NCI-H2107 treated with DMSO at 0.1 percent for 48 hours (cell line): Measurements from ENCODE around the gene PITPNC1.
"Not testable (repeated sequence)": the region's sequence is repeated elsewhere in the genome, so short reads cannot be mapped to it uniquely, and the experiment has no call there.

Source experiments
- DNase-seq: peaks from one replicate; lab custom pipeline; 2025; ENCODE audit not compliant: unreplicated experiment; lab: John Stamatoyannopoulos, UW

PITPNC1 gene

DNA sequence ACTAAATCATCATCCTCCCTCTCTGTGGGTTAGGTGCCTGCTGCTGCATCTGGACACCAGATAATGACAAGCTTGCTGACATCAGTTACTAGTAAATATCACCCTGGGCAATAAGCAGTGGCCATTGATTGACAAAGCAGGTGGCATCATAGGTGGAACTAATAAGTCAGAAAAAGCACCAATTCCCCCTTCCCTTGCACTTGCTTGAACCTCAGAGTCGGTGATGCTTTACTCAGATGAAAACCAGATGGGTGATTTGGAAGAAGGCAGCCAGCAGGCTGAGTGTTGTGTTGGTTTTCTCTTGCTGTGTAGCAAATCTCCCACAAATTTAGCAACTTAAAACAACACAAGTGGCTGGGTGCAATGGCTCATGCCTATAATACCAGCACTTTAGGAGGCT lies 193.7 kb downstream of the PITPNC1 start:
- DNase-seq, result no peak

DNA sequence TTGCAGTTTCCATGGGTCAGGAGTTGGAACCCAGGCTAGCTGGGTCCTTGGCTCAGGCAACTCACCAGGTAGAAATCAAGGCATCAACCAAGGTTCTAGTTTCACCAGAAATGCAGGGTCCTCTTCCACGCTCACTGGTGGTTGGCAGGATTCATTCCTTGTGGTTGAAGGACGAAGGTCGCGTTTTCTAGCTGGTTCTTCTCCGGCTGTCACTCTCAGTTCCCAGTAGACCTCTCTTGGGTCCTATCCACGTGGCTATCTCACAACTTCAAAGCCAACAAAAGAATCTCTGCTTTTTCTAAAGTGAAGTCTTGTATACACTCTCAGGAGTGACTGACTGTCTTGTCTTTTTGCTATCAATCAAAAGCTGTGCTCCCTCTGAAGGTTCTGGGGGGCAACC lies 194.4 kb downstream of the PITPNC1 start:
- no peak for DNase-seq

DNA sequence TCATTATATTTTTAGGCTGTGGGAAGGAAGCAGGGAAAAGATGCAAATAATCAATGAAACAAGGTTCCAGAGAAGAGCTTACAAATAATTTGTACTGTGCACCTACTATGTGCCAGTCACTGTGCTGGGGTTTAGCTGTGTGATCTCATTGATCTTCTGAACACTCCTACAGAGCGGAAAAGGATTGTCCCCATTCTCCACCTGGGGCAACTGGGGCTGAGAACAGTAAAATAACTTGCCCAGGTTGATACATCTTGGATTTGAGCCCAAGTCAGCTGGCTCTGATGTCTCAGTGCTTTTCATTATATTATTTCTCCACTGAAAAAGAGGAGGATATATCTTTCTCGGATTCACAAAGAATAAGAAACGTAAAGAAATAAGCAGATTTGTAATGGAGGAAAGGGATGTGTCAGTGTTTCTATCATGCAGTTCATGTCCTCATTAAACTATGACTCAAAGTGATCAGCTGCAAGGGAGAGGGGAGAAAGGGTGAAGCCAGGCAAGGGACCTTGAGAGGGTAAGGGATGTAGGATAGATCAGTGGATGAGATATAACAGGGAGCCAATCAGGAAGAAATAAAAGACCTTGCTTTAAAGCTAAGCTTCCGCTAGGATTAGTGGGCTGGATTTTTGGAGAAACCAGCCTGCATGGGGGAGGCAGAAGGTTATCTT lies 197.0 kb downstream of the PITPNC1 start:
- DNase-seq, result no peak

DNA sequence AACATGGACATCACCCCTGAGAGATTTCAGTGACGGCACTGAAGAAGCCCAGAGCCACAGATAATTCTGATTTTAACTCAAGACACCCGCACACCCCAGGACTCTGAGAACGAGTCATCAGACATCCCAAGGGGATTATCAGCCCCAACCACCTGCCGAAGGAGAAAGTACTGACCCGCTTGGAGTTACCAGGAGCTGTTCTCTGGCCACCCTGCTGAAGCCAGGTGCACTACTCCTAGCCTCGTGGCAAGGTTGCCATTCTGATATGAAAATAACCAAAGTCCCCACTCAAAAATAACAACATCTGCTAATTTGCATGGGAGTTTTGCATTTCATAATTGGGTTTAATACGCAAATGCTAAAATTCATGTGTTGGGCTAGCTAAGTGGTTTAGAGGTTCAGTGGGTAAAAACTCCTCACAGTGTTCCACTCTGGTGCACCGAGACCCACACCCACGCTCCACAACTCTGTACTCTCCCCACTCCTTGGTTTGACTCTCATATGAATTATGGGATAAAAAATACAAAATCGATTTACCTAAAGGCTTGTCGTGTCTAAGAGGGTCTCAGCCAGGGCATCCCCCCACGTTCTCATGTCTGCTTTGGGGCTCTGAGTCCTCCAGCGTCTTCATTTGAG lies 197.7 kb downstream of the PITPNC1 start:
- DNase-seq, result no peak

DNA sequence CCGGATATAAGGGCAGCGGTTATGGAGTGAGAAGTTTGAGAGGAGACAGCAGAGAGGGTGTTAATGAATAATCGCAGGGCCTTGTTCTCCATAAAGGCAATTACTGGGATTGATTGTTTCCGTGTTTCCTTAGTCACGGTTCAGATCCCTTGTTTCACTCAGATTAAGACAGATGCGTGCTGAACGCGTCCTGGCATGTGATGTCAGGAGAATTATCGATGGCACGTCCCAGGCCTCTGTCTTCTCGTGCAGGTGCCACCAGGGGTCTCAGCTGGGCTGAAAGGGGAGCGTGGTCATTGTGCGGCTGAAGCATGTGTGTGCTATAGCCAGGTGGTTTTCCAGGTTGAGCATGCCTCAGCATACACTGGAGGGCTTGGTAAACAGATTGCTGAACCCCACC lies 198.2 kb downstream of the PITPNC1 start:
- DNase-seq, result peak; percentile 55

DNA sequence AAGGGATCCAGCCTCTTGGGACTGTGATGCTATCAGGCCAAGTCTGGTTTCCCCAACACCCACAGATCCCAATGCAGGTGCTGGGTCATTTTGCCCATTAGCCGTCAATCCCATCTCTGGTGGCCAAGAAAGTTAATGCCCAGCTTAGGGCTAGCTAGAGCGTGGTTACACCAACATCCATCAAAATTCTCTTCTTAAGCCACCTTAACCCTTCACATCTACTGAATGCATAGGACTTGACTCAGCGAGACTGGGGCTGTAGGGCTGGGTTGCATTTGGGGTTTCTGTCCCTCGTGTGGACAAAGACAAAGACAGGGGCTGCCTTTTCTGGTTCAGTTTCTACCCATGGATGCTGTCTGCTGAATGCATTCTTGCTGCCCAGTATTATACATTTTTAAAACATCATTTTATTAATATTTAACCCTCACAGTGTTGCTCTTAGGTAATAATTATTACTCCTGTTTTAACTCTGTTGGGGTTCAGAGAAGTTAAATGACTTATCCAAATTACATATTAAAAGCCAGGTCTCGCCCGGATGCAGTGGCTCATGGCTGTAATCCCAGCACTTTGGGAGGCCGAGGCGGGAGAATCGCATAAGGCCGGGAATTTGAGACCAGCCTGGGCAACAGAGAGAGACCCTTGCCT lies 199.5 kb downstream of the PITPNC1 start:
- no peak for DNase-seq

DNA sequence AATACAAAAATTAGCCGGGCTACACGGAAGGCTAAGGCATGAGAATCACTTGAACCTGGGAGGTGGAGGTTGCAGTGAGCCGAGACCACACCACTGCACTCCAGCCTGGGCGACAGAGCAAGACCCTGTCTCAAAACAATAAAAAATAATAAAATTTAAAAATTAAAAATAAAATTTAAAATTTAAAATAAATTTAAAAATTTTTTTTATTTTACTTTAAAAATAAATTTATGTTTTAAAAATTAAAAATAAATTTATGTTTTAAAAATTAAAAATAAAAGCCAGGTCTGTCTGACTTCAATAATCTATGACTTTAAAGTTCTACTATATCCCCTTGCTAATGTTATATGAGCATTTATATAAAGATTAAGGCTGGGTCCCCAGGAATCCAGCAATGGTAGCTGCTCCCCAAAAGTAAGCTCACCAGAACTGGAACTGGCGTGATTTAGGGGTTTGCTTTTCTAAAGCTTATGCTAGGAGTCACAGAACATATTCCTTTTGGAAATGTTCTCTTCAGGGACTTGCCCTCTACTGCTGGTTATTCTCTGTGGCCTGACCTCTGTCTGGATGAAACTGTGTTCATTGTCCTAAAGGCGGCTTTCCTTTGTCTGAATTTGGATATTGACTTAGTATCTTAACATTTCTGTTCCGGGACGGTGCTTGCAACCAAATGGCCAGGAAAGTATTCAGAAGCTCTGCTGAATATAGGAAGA lies 200.5 kb downstream of the PITPNC1 start:
- DNase-seq, result no peak

DNA sequence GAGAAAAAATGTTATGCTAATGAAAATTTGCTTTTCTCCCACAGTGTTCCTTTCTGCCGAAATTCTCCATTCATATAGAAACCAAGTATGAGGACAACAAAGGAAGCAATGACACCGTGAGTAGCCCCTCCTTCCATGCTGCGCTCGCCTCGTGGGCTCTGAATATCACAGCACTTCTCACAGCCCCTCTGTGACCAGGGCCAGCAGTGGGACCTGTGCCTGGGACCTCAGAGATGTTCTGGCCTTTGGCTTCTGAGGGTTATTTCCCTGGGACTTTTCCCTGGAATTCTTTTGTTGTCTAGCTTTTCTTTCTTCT lies 201.0 kb downstream of the PITPNC1 start:
- no peak for DNase-seq

DNA sequence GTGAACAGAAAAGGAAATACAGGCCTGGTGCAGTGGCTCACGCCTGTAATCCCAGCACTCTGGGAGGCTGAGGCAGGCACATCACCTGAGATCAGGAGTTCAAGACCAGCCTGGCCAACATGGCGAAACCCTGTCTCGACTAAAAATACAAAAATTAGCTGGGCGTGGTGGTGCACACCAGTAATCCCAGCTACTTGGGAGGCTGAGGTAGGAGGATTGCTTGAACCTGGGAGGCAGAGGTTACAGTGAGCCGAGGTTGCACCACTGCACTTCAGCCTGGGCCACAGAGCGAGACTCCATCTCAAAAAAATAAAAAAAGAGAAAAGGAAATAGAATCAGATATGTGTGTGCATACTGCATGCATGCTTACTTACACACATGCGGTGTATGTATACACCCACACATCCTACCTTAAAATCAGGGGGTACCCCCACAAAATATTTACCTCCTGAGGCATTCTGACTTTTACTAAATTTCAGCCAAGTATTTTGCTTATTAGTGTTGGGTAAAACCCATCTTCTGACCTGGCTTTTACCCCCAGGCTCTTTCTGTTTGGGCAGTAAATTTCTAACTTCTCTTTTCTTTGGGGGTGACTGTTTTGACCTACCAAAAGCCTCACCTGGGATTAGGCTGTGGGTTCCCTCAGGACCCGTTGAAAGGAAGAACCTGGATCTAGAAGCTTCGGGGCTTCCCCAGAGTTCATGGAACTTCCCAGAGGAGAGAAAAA lies 201.8 kb downstream of the PITPNC1 start:
- not testable (repeated sequence) for DNase-seq

DNA sequence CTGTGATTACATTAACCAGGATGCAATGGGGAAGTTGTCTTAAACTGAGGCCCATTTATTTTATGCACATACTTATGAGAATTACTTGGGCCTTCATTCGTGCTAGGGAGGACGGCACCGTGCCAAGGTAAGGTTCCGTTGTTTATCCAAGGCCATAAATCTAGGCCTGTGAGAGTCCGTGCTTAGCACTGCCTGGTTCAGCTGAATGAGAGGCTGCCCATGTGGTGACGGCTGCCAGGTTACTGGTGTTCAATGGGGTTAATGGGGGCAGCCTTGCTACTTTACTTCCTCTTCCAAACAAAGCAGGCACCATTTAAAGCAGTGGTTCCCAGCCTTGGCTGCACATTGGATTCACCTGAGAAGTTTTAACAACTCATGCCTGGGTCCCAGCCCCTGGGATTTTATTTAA lies 205.6 kb downstream of the PITPNC1 start:
- DNase-seq, result no peak

DNA sequence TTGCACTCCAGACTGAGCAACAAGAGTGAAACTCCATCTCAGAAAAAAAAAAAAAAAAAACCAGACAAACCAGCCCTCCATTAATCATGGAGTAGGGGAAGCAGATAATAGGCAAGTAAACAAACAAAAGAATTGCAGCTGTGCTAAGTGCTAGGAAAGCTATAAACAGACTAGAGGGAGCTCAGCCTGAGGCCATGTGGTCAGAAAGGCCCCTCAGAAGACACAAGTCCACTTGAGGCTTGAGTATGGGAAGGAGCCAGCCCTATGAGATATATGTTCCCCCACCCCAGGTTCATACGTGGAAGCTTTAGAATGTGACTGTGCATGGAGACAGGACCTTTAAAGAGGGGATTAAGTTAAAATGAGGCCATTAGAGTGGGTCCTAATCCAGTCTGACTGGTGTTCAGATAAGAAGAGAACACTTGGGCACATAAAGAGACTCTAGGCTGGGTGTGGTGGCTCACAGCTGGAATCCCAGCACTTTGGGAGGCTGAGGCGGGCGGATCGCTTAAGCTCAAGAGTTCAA lies 208.1 kb downstream of the PITPNC1 start:
- peak; percentile 56 for DNase-seq

DNA sequence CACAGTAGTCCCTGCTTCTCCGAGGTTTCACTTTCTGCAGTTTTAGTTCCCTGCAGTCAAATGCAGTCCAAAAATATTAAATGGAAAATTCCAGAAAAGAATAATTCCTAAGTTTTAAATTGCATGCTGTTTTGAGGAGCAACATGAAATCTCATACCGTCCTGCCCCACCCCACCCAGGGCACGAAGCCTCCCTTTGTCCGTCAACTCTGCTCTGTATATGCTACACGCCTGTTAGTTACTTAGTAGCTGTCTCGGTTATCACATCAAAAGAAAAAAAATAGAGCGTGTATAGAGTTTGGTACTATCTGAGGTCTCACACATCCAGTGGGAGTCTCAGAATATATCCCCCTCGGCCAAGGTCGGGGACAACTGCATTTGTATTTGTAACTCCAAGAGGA lies 211.2 kb downstream of the PITPNC1 start:
- DNase-seq, result no peak

DNA sequence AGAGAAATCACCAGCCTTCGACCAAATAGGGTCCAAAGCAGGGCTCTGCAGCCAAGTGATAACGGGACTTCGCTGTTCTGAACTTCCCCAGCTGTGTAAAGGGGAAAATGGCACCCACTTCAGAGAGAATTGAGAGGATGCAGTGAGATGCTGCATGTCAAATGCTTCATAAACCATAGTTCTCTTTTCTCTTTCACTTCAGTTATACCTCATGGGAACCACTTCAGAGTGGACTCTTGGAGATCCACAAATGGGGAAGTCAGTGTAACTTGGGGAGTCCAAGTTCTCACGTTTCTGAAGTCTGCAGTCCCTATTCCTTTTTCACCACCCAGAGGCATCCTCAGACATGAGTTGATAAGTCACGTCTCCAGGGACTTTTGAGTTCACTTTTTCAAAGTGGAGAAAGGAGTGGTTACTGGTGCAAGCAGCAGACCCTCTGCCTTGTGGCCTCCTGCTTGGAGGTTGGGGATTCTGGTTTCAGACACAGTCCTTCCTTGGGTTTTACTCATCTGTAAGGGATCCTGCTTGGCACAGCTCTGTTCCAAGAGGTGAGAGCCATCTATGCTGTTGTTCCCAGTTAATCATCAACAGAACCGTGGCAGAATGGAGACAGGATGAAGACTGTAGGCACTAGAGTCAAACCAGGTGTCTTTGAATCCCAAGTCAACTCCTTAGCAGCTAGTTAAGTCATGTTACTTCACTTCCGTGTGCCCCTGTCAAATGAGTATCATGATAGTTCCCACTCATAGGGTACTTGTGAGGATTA lies 217.2 kb downstream of the PITPNC1 start:
- DNase-seq, result no peak

DNA sequence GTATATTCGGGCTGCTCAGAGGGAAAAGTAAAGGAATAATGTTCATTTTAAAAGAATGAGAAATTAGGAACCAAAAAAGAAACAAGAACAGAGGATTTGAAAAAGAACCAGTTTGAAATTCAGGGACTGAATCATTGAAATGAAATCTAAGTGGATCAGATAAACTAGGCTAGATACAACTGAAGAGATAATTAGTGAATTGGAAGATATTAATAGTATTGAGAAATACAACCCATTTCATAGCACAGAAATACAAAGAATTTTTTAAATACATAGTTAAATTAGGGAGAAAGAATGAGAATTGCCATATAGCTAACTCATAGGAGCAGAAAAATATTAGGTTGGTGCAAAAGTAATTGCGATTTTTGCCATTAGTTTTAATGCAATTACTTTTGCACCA lies 223.3 kb downstream of the PITPNC1 start:
- no peak for DNase-seq

DNA sequence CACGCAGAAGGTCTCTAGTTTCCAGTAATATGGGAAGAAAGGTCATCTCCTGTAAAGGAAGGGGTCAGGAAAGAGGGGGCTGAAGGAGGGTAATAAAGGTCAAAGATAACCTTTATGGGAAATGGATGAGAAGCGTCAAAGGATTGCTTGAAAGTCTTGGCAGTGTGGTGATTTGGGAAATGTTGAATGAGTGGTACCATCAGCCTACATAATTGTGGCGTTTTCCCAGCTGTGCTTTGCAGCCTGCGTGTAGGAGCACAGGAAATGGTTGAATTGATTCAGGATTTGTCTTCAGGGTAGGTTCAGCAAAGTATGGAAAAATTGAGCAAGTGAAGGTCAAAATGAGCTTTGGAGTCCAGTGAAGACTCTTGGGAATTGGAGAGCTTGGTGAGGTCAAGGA lies 224.8 kb downstream of the PITPNC1 start:
- DNase-seq, result no peak

DNA sequence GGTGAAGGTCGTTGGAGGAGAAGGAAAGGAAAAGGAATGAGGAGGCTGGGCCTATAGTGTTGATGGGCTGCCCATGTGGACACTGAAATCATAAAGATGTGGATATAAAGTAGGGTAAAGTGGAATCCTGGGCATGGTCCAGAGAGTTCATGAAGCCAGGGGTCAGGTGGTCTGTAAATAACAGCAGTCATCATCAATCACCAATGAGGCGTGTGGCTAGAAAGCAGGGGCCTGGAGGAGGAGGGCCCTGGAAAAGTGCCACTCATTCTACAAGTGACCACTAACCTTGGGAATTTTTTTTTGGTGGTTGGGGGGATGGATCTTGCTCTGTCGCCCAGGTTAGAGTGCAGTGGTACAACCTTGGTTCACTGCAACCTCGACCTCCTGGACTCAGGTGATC lies 225.4 kb downstream of the PITPNC1 start:
- DNase-seq, result no peak

DNA sequence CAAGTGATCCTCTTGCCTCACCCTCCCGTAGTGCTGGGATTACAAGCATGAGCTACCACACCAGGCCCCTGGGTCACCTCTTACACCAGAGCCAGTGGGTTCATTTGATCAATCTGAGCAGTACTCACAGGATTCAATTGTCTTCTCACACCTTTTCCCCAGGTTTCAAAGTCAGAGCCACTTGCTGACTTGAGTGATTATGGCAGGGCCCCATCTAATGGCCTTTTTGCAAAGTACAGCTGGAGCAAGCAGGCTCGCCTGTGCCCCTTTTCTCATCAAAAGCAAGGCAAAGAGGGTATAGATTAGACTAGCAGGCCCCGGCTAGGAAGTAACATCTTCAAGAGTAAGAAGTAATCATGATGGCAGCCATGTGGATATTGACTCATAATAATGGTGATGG lies 225.9 kb downstream of the PITPNC1 start:
- DNase-seq, result peak; percentile 29

DNA sequence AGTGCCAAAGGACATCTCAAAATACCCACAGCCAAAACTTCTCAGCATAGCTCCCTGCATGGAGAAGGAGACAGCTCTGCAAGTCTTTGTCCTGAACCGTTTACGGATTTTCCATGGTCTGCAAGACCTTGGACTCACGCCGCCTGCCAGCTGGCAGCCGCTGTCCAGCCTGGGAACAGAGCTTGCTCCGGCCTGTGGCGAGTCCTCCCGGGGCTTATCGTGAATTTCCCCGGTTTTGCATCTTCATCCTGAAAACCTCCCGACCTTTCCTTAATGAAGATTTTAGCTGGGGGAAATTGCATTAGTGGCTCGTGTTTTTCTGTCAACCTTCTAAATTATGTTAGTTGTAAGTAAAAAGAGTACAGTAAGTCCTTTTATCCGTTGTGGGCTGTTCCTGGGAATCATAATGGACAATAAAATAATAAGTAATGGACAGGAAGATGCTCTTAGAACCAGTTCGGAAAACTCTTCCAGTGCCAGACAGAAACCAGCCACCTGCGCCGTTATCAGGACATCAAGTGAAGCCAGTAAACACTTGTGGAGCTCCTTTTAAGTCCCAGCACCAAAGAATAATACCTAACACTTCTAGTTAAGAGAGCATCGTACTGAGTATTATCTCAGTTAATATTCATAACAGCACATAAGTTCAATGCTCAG lies 228.3 kb downstream of the PITPNC1 start:
- no peak for DNase-seq

DNA sequence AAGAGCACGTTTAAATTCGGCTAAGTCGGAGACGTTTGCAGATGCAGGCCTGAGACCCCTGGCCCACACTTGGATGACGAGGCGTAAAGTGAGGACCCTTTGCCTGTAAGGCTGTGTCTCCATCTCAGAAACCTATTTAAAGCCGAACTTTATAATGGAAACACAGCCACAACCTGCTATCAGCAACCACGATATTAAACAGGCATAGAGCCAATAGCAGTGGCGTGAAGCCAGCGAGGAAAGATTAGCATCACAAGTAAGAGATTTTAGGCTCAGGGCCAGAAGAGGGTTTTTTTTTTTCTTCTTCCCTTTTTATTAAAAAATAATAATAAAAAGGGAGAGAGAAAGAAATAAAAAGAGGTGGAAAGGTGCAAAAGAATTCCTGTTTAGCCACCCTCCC lies 229.4 kb downstream of the PITPNC1 start:
- DNase-seq, result peak; percentile 10
